ENCODE results near the gene PRKAG1. TPM values are rescaled to one million over a fixed set of nuclear protein-coding genes. Genes with fewer than 3 reads are reported as not detected.
A peak's percentile ranks its signal among the peaks of the same experiment; 100 is the strongest.

Gene PRKAG1
- total and polyA plus RNA-seq, 2 donors from 2014 or later = 57.1 to 58.4 TPM

GRCh38 chr12:49036029-49036428, 17.5 kb upstream of the PRKAG1 start:
- peaks cover 0 to 61% (median 43%) of the 10 kb centered on the region in 3 donors for H3K36me3 ChIP-seq (ENCODE audit: control insufficient read depth in 2 of 3, insufficient read depth in 3 of 3, low read length in 3 of 3)
- no peak for TF ChIP-seq CTCF (IDR thresholded peaks at IDR 0.05; ENCODE audit: borderline replicate concordance, extremely low read depth, insufficient read depth)

DNA sequence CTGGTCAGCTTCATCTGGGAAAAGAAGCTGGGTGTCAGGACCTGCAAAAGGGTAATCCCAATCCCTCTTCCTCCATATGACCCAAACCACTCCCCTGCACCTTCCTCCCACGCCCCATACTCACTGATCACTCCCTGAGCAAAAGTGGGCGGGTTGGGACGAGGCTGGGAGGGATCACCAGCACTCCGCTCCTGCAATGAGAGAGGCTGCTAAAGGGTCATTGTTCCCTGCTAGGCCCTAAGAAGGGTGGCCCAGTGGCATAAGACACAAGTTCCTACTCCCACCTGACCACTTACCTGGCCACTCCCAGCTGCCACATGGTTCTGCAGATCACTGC, 15.7 kb upstream of the PRKAG1 start:
- FAIRE-seq = no peak
- no peaks in the 10 kb centered on the region for H3K9me3 ChIP-seq (ENCODE audit: control insufficient read depth in 2 of 3, insufficient read depth in 1 of 3, low read length in 3 of 3)
- intact Hi-C loops (cut with DNase I) = no loop called here
- H3K9ac ChIP-seq (ENCODE audit: low read length in 3 of 3) = no peak overlapping the region
- peaks cover 0 to 49% (median 42%) of the 10 kb centered on the region in 3 donors for H3K36me3 ChIP-seq (ENCODE audit: control insufficient read depth in 2 of 3, insufficient read depth in 3 of 3, low read length in 3 of 3)
- peak in 1 of 5 donors; percentile 37 for DNase-seq
- no peak for TF ChIP-seq CTCF (IDR thresholded peaks at IDR 0.05; ENCODE audit: borderline replicate concordance, extremely low read depth, insufficient read depth)
- H3K27ac ChIP-seq (ENCODE audit: low read depth in 2 of 2, low read length in 2 of 2) = no peak overlapping the region
- no peaks in the 10 kb centered on the region for H3K27me3 ChIP-seq (ENCODE audit: control insufficient read depth, insufficient read depth, low read length)
- no peak overlapping the region for H3K4me3 ChIP-seq (ENCODE audit: low read length in 3 of 3)
- H3K4me1 ChIP-seq (ENCODE audit: control insufficient read depth in 2 of 3, insufficient read depth in 2 of 3, low read depth in 1 of 3, low read length in 3 of 3) = no peaks in the 10 kb centered on the region

More at GRCh38 chr12:49036029-49036428, 17.5 kb upstream of the PRKAG1 start:
- Histone ChIP-seq H3K27me3 (ENCODE audit: control insufficient read depth, insufficient read depth, low read length) (no peaks in the 10 kb centered on the region), H3K4me3 (ENCODE audit: low read length in 3 of 3) (no peak overlapping the region), H3K9ac (ENCODE audit: low read length in 3 of 3) (no peak overlapping the region), H3K9me3 (ENCODE audit: control insufficient read depth in 2 of 3, insufficient read depth in 1 of 3, low read length in 3 of 3) (no peaks in the 10 kb centered on the region), H3K4me1 (ENCODE audit: control insufficient read depth in 2 of 3, insufficient read depth in 2 of 3, low read depth in 1 of 3, low read length in 3 of 3) (no peaks in the 10 kb centered on the region), H3K27ac (ENCODE audit: low read depth in 2 of 2, low read length in 2 of 2) (no peak overlapping the region)
- DNase-seq = no peak
- FAIRE-seq = no peak
- intact Hi-C loops (cut with DNase I) = no loop called here

DNA sequence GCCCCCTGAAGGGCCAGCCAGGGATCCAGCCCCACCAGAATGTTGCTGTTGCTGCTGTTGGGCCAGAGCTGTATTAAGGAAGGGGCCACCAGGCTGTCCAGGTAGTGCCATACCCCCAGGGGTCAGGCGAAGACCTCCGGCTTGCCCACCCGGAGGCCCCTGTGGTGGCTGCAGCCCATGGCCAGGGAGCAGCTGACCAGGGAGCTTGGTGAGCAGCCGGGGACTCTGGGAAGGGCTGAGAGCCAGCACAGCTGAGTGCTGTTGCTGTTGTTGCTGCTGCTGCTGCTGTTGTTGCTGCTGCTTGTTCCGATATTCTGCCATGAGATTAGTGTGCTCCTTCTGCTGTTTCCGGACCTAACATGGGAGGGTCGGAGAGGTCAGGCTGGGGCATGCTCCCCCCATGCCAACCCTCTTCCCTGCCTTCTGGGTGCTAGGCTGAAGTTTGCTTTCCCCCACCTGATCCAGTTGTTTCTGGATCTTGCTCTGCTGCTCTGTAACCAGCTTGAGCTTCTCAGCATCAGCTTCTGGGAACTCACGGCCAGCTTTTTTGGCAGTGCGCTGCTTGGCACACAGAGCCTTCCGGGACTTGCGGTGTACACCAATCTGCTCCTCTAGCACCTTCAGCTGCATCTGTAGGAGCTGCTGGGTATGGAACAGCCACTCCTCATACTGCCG, 15.2 kb upstream of the PRKAG1 start:
- DNase-seq (peak in 1 of 5 donors; percentile 56), FAIRE-seq (no peak)
- intact Hi-C loops (cut with DNase I) = no loop called here
- Histone ChIP-seq H3K9me3 (ENCODE audit: control insufficient read depth in 2 of 3, insufficient read depth in 1 of 3, low read length in 3 of 3) (no peaks in the 10 kb centered on the region), H3K27ac (ENCODE audit: low read depth in 2 of 2, low read length in 2 of 2) (no peak overlapping the region), H3K4me1 (ENCODE audit: control insufficient read depth in 2 of 3, insufficient read depth in 2 of 3, low read depth in 1 of 3, low read length in 3 of 3) (no peaks in the 10 kb centered on the region), H3K4me3 (ENCODE audit: low read length in 3 of 3) (no peak overlapping the region), H3K27me3 (ENCODE audit: control insufficient read depth, insufficient read depth, low read length) (no peaks in the 10 kb centered on the region), H3K36me3 (ENCODE audit: control insufficient read depth in 2 of 3, insufficient read depth in 3 of 3, low read length in 3 of 3) (peaks cover 0 to 49% (median 38%) of the 10 kb centered on the region in 3 donors), H3K9ac (ENCODE audit: low read length in 3 of 3) (no peak overlapping the region)
- TF ChIP-seq CTCF (IDR thresholded peaks at IDR 0.05; ENCODE audit: borderline replicate concordance, extremely low read depth, insufficient read depth) = no peak
